ENCODE data around the gene DISC1. TPM values are rescaled to one million over a fixed set of nuclear protein-coding genes. Genes with fewer than 3 reads are reported as not detected.

The DISC1 gene
- total RNA-seq, 4 donors from 2014 or later: 7.1 to 33.4 (median 14.9) TPM

GRCh38 chr1:231986631-231987336 lies 360.2 kb downstream of the DISC1 start:
- Histone ChIP-seq H3K4me3 (no peak overlapping the region), H3K9me3 (no peaks in the 10 kb centered on the region), H3K36me3 (no peaks in the 10 kb centered on the region), H3K4me1 (no peaks in the 10 kb centered on the region), H3K27me3 (no peaks in the 10 kb centered on the region), H3K27ac (no peak overlapping the region)
- intact Hi-C loops (cut with DNase I; ENCODE audit: low total_unique reads): no loop called here
- DNase-seq: no peak
- TF ChIP-seq CTCF (IDR thresholded peaks at IDR 0.05) (no peak), POLR2A (IDR thresholded peaks at IDR 0.05) (no peak)

DNA sequence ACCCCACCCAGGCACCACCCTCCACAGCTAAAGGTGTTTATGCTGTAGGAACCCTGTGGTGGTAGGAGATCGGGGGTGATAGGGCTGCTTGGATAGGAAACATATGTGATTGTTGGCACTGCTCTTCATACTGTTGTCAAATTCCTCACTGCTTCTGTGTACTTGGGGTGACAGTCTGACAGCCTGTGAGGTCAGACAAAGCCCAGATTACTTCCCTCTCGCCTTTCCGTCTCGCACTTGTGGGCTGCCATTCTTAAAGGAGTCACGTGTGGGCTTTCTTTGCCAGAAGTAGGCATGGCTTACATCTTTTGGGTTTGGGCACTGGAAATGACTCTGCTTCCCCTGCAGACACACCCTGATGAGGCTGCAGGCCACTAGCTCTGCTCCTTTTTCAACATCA lies 363.8 kb downstream of the DISC1 start:
- peak in 1 of 2 donors; percentile 23 for DNase-seq
- no peak overlapping the region for H3K4me3 ChIP-seq
- H3K36me3 ChIP-seq: no peaks in the 10 kb centered on the region
- H3K9me3 ChIP-seq: no peaks in the 10 kb centered on the region
- no peak for TF ChIP-seq POLR2A (IDR thresholded peaks at IDR 0.05)
- TF ChIP-seq CTCF (IDR thresholded peaks at IDR 0.05): no peak
- intact Hi-C loops (cut with DNase I; ENCODE audit: low total_unique reads): no loop called here
- H3K27ac ChIP-seq: peak overlapping the region in 1 of 2 donors; percentile 1
- H3K4me1 ChIP-seq: no peaks in the 10 kb centered on the region
- no peaks in the 10 kb centered on the region for H3K27me3 ChIP-seq

- H3K27ac ChIP-seq: no peak overlapping the region
- no peak overlapping the region for H3K4me3 ChIP-seq
- H3K9me3 ChIP-seq: no peaks in the 10 kb centered on the region
- no peaks in the 10 kb centered on the region for H3K36me3 ChIP-seq
- intact Hi-C loops (cut with DNase I; ENCODE audit: low total_unique reads): no loop called here
- no peaks in the 10 kb centered on the region for H3K27me3 ChIP-seq
- H3K4me1 ChIP-seq: no peaks in the 10 kb centered on the region
- DNase-seq: no peak
- TF ChIP-seq CTCF (IDR thresholded peaks at IDR 0.05): no peak
- no peak for TF ChIP-seq POLR2A (IDR thresholded peaks at IDR 0.05)
Measured at GRCh38 chr1:231991231-231991630, 364.6 kb downstream of the DISC1 start.

DNA sequence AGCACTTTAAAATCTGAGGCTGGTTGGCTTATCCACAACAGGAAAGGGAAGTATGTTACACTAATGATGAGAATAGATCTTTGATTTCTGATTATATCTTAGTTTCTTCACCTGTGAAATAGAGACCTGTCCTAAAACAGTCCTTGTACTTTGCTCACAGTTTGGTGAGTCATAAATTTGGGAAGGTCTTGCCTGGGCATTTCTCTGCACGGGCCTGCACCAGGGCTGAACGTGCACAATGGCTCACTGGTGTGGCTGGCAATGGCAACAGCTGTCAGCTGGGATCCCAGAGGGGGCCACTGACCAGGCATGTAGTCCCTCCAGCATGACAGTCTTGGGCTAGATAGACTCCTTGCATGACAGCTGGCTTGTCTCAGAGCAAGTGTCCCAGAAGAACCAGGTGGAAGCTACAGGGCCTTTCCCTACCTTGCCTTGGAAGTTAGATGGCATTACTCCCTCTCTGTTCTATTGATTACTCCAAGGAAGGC lies 367.4 kb downstream of the DISC1 start:
- Histone ChIP-seq H3K4me1 (no peaks in the 10 kb centered on the region), H3K27me3 (no peaks in the 10 kb centered on the region), H3K27ac (no peak overlapping the region), H3K4me3 (no peak overlapping the region), H3K9me3 (no peaks in the 10 kb centered on the region), H3K36me3 (no peaks in the 10 kb centered on the region)
- intact Hi-C loops (cut with DNase I; ENCODE audit: low total_unique reads): no loop called here
- DNase-seq: no peak
- TF ChIP-seq POLR2A (IDR thresholded peaks at IDR 0.05) (no peak), CTCF (IDR thresholded peaks at IDR 0.05) (no peak)

- H3K36me3 ChIP-seq: no peaks in the 10 kb centered on the region
- intact Hi-C loops (cut with DNase I; ENCODE audit: low total_unique reads): no loop called here
- TF ChIP-seq CTCF (IDR thresholded peaks at IDR 0.05) (no peak), POLR2A (IDR thresholded peaks at IDR 0.05) (no peak)
- H3K4me1 ChIP-seq: no peaks in the 10 kb centered on the region
- no peak overlapping the region for H3K4me3 ChIP-seq
- no peaks in the 10 kb centered on the region for H3K27me3 ChIP-seq
- no peak overlapping the region for H3K27ac ChIP-seq
- DNase-seq: no peak
- H3K9me3 ChIP-seq: no peaks in the 10 kb centered on the region
Measured at GRCh38 chr1:231998791-231999190, 372.2 kb downstream of the DISC1 start.

Measured in uterus (tissue), 4 donors.